Measurements from ENCODE around the gene EWSR1.

The EWSR1 gene

GRCh38 chr22:29313126-29313575 is 45.1 kb downstream of the EWSR1 start:
- Histone ChIP-seq H3K4me3 (ENCODE audit: low read length) (no peak overlapping the region), H3K9me3 (ENCODE audit: control insufficient read depth, low read length) (no peaks in the 10 kb centered on the region), H3K36me3 (ENCODE audit: control insufficient read depth, insufficient read depth, low read length) (no peaks in the 10 kb centered on the region), H3K9ac (ENCODE audit: low read length) (no peak overlapping the region), H3K27me3 (ENCODE audit: control insufficient read depth, insufficient read depth, low read length) (peaks cover 48% of the 10 kb centered on the region), H3K4me1 (ENCODE audit: control insufficient read depth, insufficient read depth, low read length) (peaks cover 60% of the 10 kb centered on the region)

- H3K4me3 ChIP-seq (ENCODE audit: low read length), result no peak overlapping the region
- no peak overlapping the region for H3K9ac ChIP-seq (ENCODE audit: low read length)
- H3K27me3 ChIP-seq (ENCODE audit: control insufficient read depth, insufficient read depth, low read length), result peaks cover 48% of the 10 kb centered on the region
- H3K4me1 ChIP-seq (ENCODE audit: control insufficient read depth, insufficient read depth, low read length), result peaks cover 53% of the 10 kb centered on the region
- no peaks in the 10 kb centered on the region for H3K36me3 ChIP-seq (ENCODE audit: control insufficient read depth, insufficient read depth, low read length)
- no peaks in the 10 kb centered on the region for H3K9me3 ChIP-seq (ENCODE audit: control insufficient read depth, low read length)
Measured at GRCh38 chr22:29313576-29314466, 45.8 kb downstream of the EWSR1 start.

GRCh38 chr22:29314537-29315285 is 46.6 kb downstream of the EWSR1 start:
- Histone ChIP-seq H3K36me3 (ENCODE audit: control insufficient read depth, insufficient read depth, low read length) (no peaks in the 10 kb centered on the region), H3K4me3 (ENCODE audit: low read length) (no peak overlapping the region), H3K4me1 (ENCODE audit: control insufficient read depth, insufficient read depth, low read length) (peaks cover 44% of the 10 kb centered on the region), H3K27me3 (ENCODE audit: control insufficient read depth, insufficient read depth, low read length) (peaks cover 48% of the 10 kb centered on the region), H3K9ac (ENCODE audit: low read length) (no peak overlapping the region), H3K9me3 (ENCODE audit: control insufficient read depth, low read length) (no peaks in the 10 kb centered on the region)

GRCh38 chr22:29315286-29316140 is 47.4 kb downstream of the EWSR1 start, which contains the start of gene RASL10A:
TSS of gene RASL10A (minus strand) at chr22:29315697. CDS start at chr22:29315246, 451 bp downstream.
- Histone ChIP-seq H3K36me3 (ENCODE audit: control insufficient read depth, insufficient read depth, low read length) (no peaks in the 10 kb centered on the region), H3K4me1 (ENCODE audit: control insufficient read depth, insufficient read depth, low read length) (peaks cover 38% of the 10 kb centered on the region), H3K9ac (ENCODE audit: low read length) (no peak within 1 kb of the TSS)

GRCh38 chr22:29316141-29316828 is 48.2 kb downstream of the EWSR1 start:
- Histone ChIP-seq H3K9ac (ENCODE audit: low read length) (no peak overlapping the region), H3K4me3 (ENCODE audit: low read length) (no peak overlapping the region), H3K9me3 (ENCODE audit: control insufficient read depth, low read length) (no peaks in the 10 kb centered on the region), H3K4me1 (ENCODE audit: control insufficient read depth, insufficient read depth, low read length) (peaks cover 30% of the 10 kb centered on the region), H3K27me3 (ENCODE audit: control insufficient read depth, insufficient read depth, low read length) (peaks cover 48% of the 10 kb centered on the region), H3K36me3 (ENCODE audit: control insufficient read depth, insufficient read depth, low read length) (no peaks in the 10 kb centered on the region)

More at GRCh38 chr22:29315286-29316140, 47.4 kb downstream of the EWSR1 start, which contains the start of gene RASL10A:
- H3K9me3 ChIP-seq (ENCODE audit: control insufficient read depth, low read length), result no peaks in the 10 kb centered on the region
- H3K27me3 ChIP-seq (ENCODE audit: control insufficient read depth, insufficient read depth, low read length), result peaks cover 48% of the 10 kb centered on the region
- no peak within 1 kb of the TSS for H3K4me3 ChIP-seq (ENCODE audit: low read length)

- no peak overlapping the region for H3K4me3 ChIP-seq (ENCODE audit: low read length)
- H3K27me3 ChIP-seq (ENCODE audit: control insufficient read depth, insufficient read depth, low read length), result peaks cover 46% of the 10 kb centered on the region
- no peaks in the 10 kb centered on the region for H3K9me3 ChIP-seq (ENCODE audit: control insufficient read depth, low read length)
- H3K9ac ChIP-seq (ENCODE audit: low read length), result no peak overlapping the region
- no peaks in the 10 kb centered on the region for H3K36me3 ChIP-seq (ENCODE audit: control insufficient read depth, insufficient read depth, low read length)
- H3K4me1 ChIP-seq (ENCODE audit: control insufficient read depth, insufficient read depth, low read length), result peaks cover 20% of the 10 kb centered on the region
Measured at GRCh38 chr22:29317827-29318454, 49.9 kb downstream of the EWSR1 start.

- H3K4me1 ChIP-seq (ENCODE audit: control insufficient read depth, insufficient read depth, low read length), result peaks cover 9% of the 10 kb centered on the region
- H3K27me3 ChIP-seq (ENCODE audit: control insufficient read depth, insufficient read depth, low read length), result peaks cover 34% of the 10 kb centered on the region
- H3K4me3 ChIP-seq (ENCODE audit: low read length), result no peak overlapping the region
- H3K9me3 ChIP-seq (ENCODE audit: control insufficient read depth, low read length), result no peaks in the 10 kb centered on the region
- H3K9ac ChIP-seq (ENCODE audit: low read length), result no peak overlapping the region
- H3K36me3 ChIP-seq (ENCODE audit: control insufficient read depth, insufficient read depth, low read length), result no peaks in the 10 kb centered on the region
Measured at GRCh38 chr22:29319072-29319471, 51.0 kb downstream of the EWSR1 start.

GRCh38 chr22:29320546-29320945 is 52.5 kb downstream of the EWSR1 start:
- H3K4me3 ChIP-seq (ENCODE audit: low read length), result no peak overlapping the region
- peaks cover 20% of the 10 kb centered on the region for H3K27me3 ChIP-seq (ENCODE audit: control insufficient read depth, insufficient read depth, low read length)
- no peaks in the 10 kb centered on the region for H3K9me3 ChIP-seq (ENCODE audit: control insufficient read depth, low read length)
- H3K4me1 ChIP-seq (ENCODE audit: control insufficient read depth, insufficient read depth, low read length), result no peaks in the 10 kb centered on the region
- no peak overlapping the region for H3K9ac ChIP-seq (ENCODE audit: low read length)
- no peaks in the 10 kb centered on the region for H3K36me3 ChIP-seq (ENCODE audit: control insufficient read depth, insufficient read depth, low read length)

GRCh38 chr22:29323641-29324040 is 55.6 kb downstream of the EWSR1 start:
- H3K36me3 ChIP-seq (ENCODE audit: control insufficient read depth, insufficient read depth, low read length), result no peaks in the 10 kb centered on the region
- H3K9ac ChIP-seq (ENCODE audit: low read length), result no peak overlapping the region
- no peaks in the 10 kb centered on the region for H3K9me3 ChIP-seq (ENCODE audit: control insufficient read depth, low read length)
- no peaks in the 10 kb centered on the region for H3K27me3 ChIP-seq (ENCODE audit: control insufficient read depth, insufficient read depth, low read length)
- no peak overlapping the region for H3K4me3 ChIP-seq (ENCODE audit: low read length)
- H3K4me1 ChIP-seq (ENCODE audit: control insufficient read depth, insufficient read depth, low read length), result no peaks in the 10 kb centered on the region

GRCh38 chr22:29325356-29325755 is 57.3 kb downstream of the EWSR1 start:
- H3K4me1 ChIP-seq (ENCODE audit: control insufficient read depth, insufficient read depth, low read length), result no peaks in the 10 kb centered on the region
- no peaks in the 10 kb centered on the region for H3K9me3 ChIP-seq (ENCODE audit: control insufficient read depth, low read length)
- H3K4me3 ChIP-seq (ENCODE audit: low read length), result no peak overlapping the region
- H3K27me3 ChIP-seq (ENCODE audit: control insufficient read depth, insufficient read depth, low read length), result no peaks in the 10 kb centered on the region
- H3K36me3 ChIP-seq (ENCODE audit: control insufficient read depth, insufficient read depth, low read length), result no peaks in the 10 kb centered on the region
- no peak overlapping the region for H3K9ac ChIP-seq (ENCODE audit: low read length)
